ENCODE measurements around the gene FAM120AOS. TPM values are rescaled to one million over a fixed set of nuclear protein-coding genes. Genes with fewer than 3 reads are reported as not detected.

Gene FAM120AOS
- total RNA-seq, 4 donors from 2014 or later: 22.8 to 49.5 (median 32.4) TPM

GRCh38 chr9:93406371-93406770, 47.0 kb downstream of the FAM120AOS start:
- H3K4me1 ChIP-seq: no peaks in the 10 kb centered on the region
- H3K27me3 ChIP-seq: no peaks in the 10 kb centered on the region
- no peaks in the 10 kb centered on the region for H3K36me3 ChIP-seq
- no peak for DNase-seq
- intact Hi-C loops (cut with DNase I; ENCODE audit: low total_unique reads): no loop called here
- in situ Hi-C loops (cut with MboI; ENCODE audit: low sequenced_read_pairs in 4 of 4): no loop called here
- H3K27ac ChIP-seq: no peak overlapping the region
- no peak overlapping the region for H3K4me3 ChIP-seq
- TF ChIP-seq, protein P1, sequence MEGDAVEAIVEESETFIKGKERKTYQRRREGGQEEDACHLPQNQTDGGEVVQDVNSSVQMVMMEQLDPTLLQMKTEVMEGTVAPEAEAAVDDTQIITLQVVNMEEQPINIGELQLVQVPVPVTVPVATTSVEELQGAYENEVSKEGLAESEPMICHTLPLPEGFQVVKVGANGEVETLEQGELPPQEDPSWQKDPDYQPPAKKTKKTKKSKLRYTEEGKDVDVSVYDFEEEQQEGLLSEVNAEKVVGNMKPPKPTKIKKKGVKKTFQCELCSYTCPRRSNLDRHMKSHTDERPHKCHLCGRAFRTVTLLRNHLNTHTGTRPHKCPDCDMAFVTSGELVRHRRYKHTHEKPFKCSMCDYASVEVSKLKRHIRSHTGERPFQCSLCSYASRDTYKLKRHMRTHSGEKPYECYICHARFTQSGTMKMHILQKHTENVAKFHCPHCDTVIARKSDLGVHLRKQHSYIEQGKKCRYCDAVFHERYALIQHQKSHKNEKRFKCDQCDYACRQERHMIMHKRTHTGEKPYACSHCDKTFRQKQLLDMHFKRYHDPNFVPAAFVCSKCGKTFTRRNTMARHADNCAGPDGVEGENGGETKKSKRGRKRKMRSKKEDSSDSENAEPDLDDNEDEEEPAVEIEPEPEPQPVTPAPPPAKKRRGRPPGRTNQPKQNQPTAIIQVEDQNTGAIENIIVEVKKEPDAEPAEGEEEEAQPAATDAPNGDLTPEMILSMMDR (IDR thresholded peaks at IDR 0.05 in 4 of 5, conservative IDR thresholded peaks at IDR 0.05 in 1 of 5): no peak
- no peaks in the 10 kb centered on the region for H3K9me3 ChIP-seq
- ATAC-seq: no peak

GRCh38 chr9:93398471-93398870, 54.9 kb downstream of the FAM120AOS start:
- in situ Hi-C loops (cut with MboI; ENCODE audit: low sequenced_read_pairs in 4 of 4) (no loop called here), intact Hi-C loops (cut with DNase I; ENCODE audit: low total_unique reads) (no loop called here)
- TF ChIP-seq, protein P1 (IDR thresholded peaks at IDR 0.05 in 4 of 5, conservative IDR thresholded peaks at IDR 0.05 in 1 of 5): no peak
- no peak for TF ChIP-seq POLR2A (IDR thresholded peaks at IDR 0.05)
- H3K36me3 ChIP-seq: no peaks in the 10 kb centered on the region
- DNase-seq (no peak), ATAC-seq (no peak)
- no peaks in the 10 kb centered on the region for H3K4me1 ChIP-seq
- no peaks in the 10 kb centered on the region for H3K9me3 ChIP-seq
- no peak overlapping the region for H3K4me3 ChIP-seq
- no peak overlapping the region for H3K27ac ChIP-seq
- no peaks in the 10 kb centered on the region for H3K27me3 ChIP-seq

GRCh38 chr9:93397661-93398373, 55.6 kb downstream of the FAM120AOS start:
- in situ Hi-C loops (cut with MboI; ENCODE audit: low sequenced_read_pairs in 4 of 4): no loop called here
- intact Hi-C loops (cut with DNase I; ENCODE audit: low total_unique reads): no loop called here
- ATAC-seq (peak in 1 of 2 donors; percentile 44), DNase-seq (no peak)
- H3K9me3 ChIP-seq: no peaks in the 10 kb centered on the region
- no peak overlapping the region for H3K27ac ChIP-seq
- H3K4me1 ChIP-seq: no peaks in the 10 kb centered on the region
- H3K4me3 ChIP-seq: no peak overlapping the region
- TF ChIP-seq, protein P1 (IDR thresholded peaks at IDR 0.05 in 4 of 5, conservative IDR thresholded peaks at IDR 0.05 in 1 of 5): no peak
- no peak for TF ChIP-seq POLR2A (IDR thresholded peaks at IDR 0.05)
- H3K27me3 ChIP-seq: no peaks in the 10 kb centered on the region
- no peaks in the 10 kb centered on the region for H3K36me3 ChIP-seq

Other genes starting within 250 kb of the FAM120AOS start
- gene FAM120A, start 1.9 kb downstream of the FAM120AOS start, total RNA-seq: 10 to 100 TPM; 44.4 to 94.7 (median 72.3) TPM
- 10 to 100 TPM; 18.8 to 24.3 (median 21.9) TPM for gene PHF2, start 123.0 kb upstream of the FAM120AOS start, total RNA-seq